SK-MEL-5 (cell line): ENCODE results near the gene ZC2HC1B. TPM values are rescaled to one million over a fixed set of nuclear protein-coding genes. Genes with fewer than 3 reads are reported as not detected.
A peak's percentile ranks its signal among the peaks of the same experiment; 100 is the strongest.
"Not testable (repeated sequence)": the region's sequence is repeated elsewhere in the genome, so short reads cannot be mapped to it uniquely, and the experiment has no call there.

Experiments
- DNase-seq: peaks from one replicate; pipeline ENCODE4 v3.0.0-alpha.2; 2016; ENCODE audit warnings: low read depth, low spot score
- in situ Hi-C: cut with HindIII; loops from 2 replicates; pipeline ENCODE4 v1.10.0; 2016; ENCODE audit warnings: low sequenced_read_pairs, high pct_unique_total_duplicates, low pct_unique_long_range_greater_than_20kb
- total RNA-seq: library from RNA; depleted of rRNA; stranded (reverse); fragments of >200 nt; shearing (Covaris generic); gene quantifications from 2 replicates; pipeline ENCODE4 v1.2.3, GENCODE V29; 2014

ZC2HC1B gene
- total RNA-seq, 1 experiment from 2014 or later, result not detected

DNA sequence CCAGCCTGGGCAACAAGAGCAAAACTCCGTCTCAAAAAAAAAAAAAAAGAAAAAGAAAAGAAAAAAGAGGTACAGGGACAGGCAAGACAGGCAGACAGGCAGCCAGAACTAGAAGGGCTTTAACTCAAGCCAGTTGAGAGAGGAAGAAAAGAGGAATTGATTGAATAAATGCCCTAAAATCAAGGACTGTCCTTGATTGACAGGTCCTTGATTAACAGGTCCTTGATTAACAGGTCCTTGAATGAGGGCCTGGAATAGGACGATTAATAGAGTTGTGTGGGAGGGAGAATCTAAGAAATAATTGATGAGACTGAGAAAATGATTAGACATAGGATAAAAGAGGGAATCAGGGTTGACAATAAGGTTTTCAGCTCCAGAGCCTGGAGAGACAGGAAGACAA lies 36.1 kb downstream of the ZC2HC1B start:
- no peak for DNase-seq
- in situ Hi-C loops, result no loop called here

GRCh38 chr6:143901885-143902750 lies 37.8 kb downstream of the ZC2HC1B start:
- in situ Hi-C loops, result no loop called here
- DNase-seq, result no peak

GRCh38 chr6:143902827-143903226 lies 38.6 kb downstream of the ZC2HC1B start:
- no peak for DNase-seq
- in situ Hi-C loops, result no loop called here

- in situ Hi-C loops, result no loop called here
- DNase-seq, result no peak
These were observed 46.8 kb downstream of the ZC2HC1B start for GRCh38 chr6:143911028-143911427.

- no peak for DNase-seq
- in situ Hi-C loops, result no loop called here
These were observed 48.4 kb downstream of the ZC2HC1B start for GRCh38 chr6:143912671-143913070.

- DNase-seq, in situ Hi-C loops: not testable (repeated sequence)
These were observed 52.8 kb downstream of the ZC2HC1B start for GRCh38 chr6:143917026-143917425.

DNA sequence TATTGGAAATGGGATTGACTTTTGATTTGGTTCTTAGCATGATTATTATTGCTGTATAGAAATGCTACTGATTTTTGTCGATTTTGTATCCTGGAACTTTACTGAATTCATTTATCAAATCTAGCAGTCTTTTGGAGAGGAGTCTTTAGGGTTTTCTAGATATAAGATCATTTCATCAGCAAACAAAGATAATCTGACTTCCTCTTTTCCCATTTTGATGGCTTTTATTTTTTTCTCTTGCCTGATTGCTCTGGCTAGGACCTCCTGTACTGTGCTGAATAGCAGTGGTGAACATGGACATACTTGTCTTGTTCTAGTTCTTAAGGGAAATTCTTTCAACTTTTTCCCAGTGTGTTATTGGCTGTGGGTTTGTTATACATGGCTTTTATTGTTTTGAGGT lies 64.6 kb downstream of the ZC2HC1B start:
- DNase-seq, result no peak
- in situ Hi-C loops, result no loop called here

DNA sequence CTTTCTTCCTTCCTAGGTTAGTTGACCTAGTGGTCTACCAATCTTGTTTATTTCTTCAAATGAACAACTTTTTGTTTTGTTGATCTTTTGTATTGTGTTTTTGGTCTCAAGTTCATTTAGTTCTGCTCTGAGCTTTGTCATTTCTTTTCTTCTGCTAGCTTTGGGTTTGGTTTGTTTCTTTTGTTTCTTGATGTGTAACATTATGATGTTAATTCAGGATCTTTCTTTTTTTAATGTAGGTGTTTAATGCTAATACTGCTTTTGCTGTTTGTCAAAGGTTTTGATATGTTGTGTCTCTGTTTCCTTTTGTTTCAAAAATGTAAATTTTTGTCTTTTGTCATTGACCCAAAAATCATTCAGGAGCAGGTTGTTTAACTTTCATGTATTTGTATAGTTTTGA lies 65.7 kb downstream of the ZC2HC1B start:
- no peak for DNase-seq
- in situ Hi-C loops, result no loop called here

DNA sequence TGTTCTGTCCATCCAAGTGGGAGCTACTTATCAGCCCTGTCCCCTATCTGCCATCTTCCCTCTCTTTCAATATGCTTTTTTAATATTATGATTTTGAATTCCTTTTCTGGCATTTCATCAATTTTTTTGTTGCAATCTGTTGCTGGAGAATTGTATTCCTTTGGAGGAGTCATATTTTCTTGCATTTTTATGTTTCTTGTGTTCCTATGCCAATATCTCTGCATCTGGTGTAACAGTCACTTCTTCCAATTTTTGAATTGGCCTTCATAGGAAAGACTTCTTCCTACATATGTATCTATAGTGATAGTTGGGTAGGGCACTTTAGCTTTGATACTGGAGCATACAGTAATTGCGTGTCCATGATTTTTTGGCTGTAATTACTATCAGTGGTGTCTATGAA lies 70.1 kb downstream of the ZC2HC1B start:
- in situ Hi-C loops, result no loop called here
- no peak for DNase-seq

GRCh38 chr6:143934867-143935266 lies 70.6 kb downstream of the ZC2HC1B start:
- DNase-seq, result no peak
- in situ Hi-C loops, result no loop called here

GRCh38 chr6:143936347-143936746 lies 72.1 kb downstream of the ZC2HC1B start:
- no peak for DNase-seq
- in situ Hi-C loops, result no loop called here

- no peak for DNase-seq
- in situ Hi-C loops, result no loop called here
These were observed 72.7 kb downstream of the ZC2HC1B start for GRCh38 chr6:143936778-143937667.

GRCh38 chr6:143937668-143937970 lies 73.3 kb downstream of the ZC2HC1B start:
- DNase-seq, result no peak
- in situ Hi-C loops, result no loop called here

- in situ Hi-C loops, result no loop called here
- DNase-seq, result no peak
These were observed 75.1 kb downstream of the ZC2HC1B start for GRCh38 chr6:143939364-143939763.

DNA sequence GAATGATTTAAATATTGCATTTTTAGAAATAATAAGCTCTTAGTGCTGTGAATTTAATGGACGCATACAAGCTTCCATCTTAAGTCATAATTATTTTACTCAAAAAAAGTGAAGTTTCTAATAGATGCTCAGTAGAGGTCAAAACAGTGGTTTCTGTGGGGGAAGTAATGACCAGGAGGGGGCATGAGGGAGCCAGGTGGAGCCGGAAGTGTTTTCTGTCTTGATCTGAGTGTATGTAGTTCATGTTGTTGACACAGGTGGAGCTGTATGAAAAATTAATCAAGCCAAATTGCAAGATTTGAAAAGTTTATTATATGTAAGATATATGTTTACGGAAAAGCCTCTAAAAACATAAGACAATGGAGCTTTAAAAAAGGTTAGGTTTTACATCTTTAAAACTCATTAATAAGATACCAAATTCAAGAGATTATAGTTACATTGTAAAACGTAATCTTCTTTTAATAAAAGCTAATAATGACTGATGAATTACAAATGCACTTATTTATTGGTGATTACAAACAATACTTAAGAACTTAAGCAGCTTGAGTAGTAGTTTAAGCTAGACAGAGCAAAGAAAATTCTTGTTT lies 75.8 kb downstream of the ZC2HC1B start:
- in situ Hi-C loops, result no loop called here
- DNase-seq, result peak; percentile 61

DNA sequence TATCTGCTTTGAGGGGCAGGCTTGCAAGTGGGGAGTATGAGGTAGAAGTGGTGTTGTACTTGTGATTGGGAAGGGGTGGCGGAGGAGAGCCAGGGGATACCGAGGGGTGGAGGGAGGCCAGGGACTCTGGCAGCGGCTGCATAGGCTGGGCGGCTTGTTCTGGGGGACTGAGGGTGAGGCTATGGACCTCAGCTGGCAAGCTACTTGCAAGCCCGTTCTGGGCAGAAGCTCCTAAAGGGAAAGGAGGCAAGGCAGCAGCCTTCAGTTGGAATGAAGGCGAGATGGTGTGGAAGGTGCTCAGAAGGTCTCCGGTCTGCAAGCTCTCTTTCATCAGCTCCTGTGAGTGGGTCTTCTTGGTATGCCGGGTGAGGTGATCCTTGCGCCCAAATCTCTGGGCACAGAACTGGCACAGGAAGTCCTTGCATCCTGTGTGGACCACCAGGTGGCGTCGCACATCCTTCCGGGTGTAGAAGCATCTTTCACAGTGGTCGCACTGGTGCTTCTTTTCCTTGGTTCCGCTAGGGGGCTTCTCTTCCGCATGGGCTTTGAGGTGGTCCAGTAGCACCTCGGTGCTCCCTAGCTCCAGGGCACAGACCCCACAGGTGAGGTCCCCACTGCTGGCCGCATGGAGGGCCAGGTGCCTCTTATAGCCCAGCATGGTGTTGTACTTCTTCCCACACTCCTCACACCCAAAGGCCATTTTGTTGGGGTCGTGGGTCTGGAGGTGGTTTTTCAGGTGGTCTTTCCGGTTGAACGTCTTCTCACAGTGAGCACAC lies 77.8 kb downstream of the ZC2HC1B start:
- in situ Hi-C loops, result no loop called here
- peak; percentile 77 for DNase-seq

- DNase-seq, result no peak
- in situ Hi-C loops, result no loop called here
These were observed 83.9 kb downstream of the ZC2HC1B start for GRCh38 chr6:143948208-143948607.

GRCh38 chr6:143949535-143949934 lies 85.3 kb downstream of the ZC2HC1B start:
- no peak for DNase-seq
- in situ Hi-C loops, result no loop called here
